GM06990 (cell line): ENCODE measurements around the gene MLX.
A peak's percentile ranks its signal among the peaks of the same experiment; 100 is the strongest.

Source experiments
- DNase-seq: peaks from one replicate; pipeline ENCODE4 v3.0.0-alpha.2; 2011; ENCODE audit not compliant: insufficient read length; ENCODE audit errors: extremely low read depth
- H3K27me3 ChIP-seq: replicated peaks from 2 replicates; pipeline ENCODE4 v1.6.0; 2011; ENCODE audit warnings: low read length; ENCODE audit not compliant: control insufficient read depth, insufficient read depth
- H3K36me3 ChIP-seq: 2 replicates; pipeline ENCODE4 v1.5.1; 2011; ENCODE audit warnings: low read length; ENCODE audit not compliant: control insufficient read depth, insufficient read depth
- H3K4me3 ChIP-seq: replicated peaks from 2 replicates; pipeline ENCODE4 v1.5.1; 2011; ENCODE audit warnings: low read depth, mild to moderate bottlenecking, control low read depth, low read length
- CTCF ChIP-seq: IDR thresholded peaks from 2 replicates; pipeline ENCODE4 v1.5.1; 2011; ENCODE audit warnings: low read length, control low read depth, mild to moderate bottlenecking, inconsistent platforms; ENCODE audit not compliant: insufficient read depth, poor library complexity, severe bottlenecking

MLX gene

GRCh38 chr17:42581744-42582270 is 14.9 kb downstream of the MLX start:
- Histone ChIP-seq H3K27me3 (no peaks in the 10 kb centered on the region), H3K36me3 (peaks cover 38% of the 10 kb centered on the region), H3K4me3 (no peak overlapping the region)
- no peak for DNase-seq
- no peak for TF ChIP-seq CTCF

GRCh38 chr17:42584880-42585279 is 18.0 kb downstream of the MLX start:
- H3K4me3 ChIP-seq = no peak overlapping the region
- TF ChIP-seq CTCF = no peak
- peaks cover 45% of the 10 kb centered on the region for H3K36me3 ChIP-seq
- DNase-seq = no peak
- H3K27me3 ChIP-seq = no peaks in the 10 kb centered on the region

- no peak for DNase-seq
- no peak for TF ChIP-seq CTCF
- H3K4me3 ChIP-seq = no peak overlapping the region
- H3K36me3 ChIP-seq = peaks cover 47% of the 10 kb centered on the region
- H3K27me3 ChIP-seq = no peaks in the 10 kb centered on the region
These were observed 18.5 kb downstream of the MLX start for GRCh38 chr17:42585353-42585752.

GRCh38 chr17:42586514-42587230 is 19.8 kb downstream of the MLX start:
- peaks cover 42% of the 10 kb centered on the region for H3K36me3 ChIP-seq

GRCh38 chr17:42590886-42591285 is 24.0 kb downstream of the MLX start:
- H3K4me3 ChIP-seq = no peak overlapping the region
- TF ChIP-seq CTCF = no peak
- no peak for DNase-seq
- H3K27me3 ChIP-seq = no peaks in the 10 kb centered on the region
- peaks cover 14% of the 10 kb centered on the region for H3K36me3 ChIP-seq

More at GRCh38 chr17:42586514-42587230, 19.8 kb downstream of the MLX start:
- H3K27me3 ChIP-seq = no peaks in the 10 kb centered on the region
- DNase-seq = peak; percentile 64
- no peak for TF ChIP-seq CTCF
- H3K4me3 ChIP-seq = peak overlapping the region; percentile 5; the same call in 1 of the 2 replicates

- Histone ChIP-seq H3K27me3 (no peaks in the 10 kb centered on the region), H3K36me3 (peaks cover 14% of the 10 kb centered on the region), H3K4me3 (no peak overlapping the region)
- TF ChIP-seq CTCF = no peak
- no peak for DNase-seq
These were observed 24.5 kb downstream of the MLX start for GRCh38 chr17:42591411-42591810.
